ENCODE results near the gene LELP1.

The LELP1 gene

DNA sequence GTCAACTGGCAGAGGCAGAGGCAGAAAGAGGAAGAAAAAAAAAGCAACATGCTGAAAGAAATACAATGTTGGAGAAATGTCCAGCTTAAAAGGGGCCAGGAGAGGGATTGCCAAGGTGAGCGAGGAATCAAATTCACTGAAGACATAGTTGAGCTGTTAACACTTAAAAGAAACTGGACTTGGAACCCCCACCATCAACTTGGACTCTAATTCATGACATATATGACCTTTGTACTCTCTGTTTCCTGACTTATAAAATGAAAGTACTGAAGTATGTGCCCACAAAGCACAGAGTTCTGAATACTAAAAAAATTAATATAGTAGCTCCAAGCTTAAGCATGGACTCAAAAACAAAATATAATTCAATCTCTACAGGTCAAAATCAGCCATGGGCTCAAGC lies 30.2 kb downstream of the LELP1 start:
- TF ChIP-seq NFIC (IDR thresholded peaks at IDR 0.05) = no peak
- TF ChIP-seq, protein P1, sequence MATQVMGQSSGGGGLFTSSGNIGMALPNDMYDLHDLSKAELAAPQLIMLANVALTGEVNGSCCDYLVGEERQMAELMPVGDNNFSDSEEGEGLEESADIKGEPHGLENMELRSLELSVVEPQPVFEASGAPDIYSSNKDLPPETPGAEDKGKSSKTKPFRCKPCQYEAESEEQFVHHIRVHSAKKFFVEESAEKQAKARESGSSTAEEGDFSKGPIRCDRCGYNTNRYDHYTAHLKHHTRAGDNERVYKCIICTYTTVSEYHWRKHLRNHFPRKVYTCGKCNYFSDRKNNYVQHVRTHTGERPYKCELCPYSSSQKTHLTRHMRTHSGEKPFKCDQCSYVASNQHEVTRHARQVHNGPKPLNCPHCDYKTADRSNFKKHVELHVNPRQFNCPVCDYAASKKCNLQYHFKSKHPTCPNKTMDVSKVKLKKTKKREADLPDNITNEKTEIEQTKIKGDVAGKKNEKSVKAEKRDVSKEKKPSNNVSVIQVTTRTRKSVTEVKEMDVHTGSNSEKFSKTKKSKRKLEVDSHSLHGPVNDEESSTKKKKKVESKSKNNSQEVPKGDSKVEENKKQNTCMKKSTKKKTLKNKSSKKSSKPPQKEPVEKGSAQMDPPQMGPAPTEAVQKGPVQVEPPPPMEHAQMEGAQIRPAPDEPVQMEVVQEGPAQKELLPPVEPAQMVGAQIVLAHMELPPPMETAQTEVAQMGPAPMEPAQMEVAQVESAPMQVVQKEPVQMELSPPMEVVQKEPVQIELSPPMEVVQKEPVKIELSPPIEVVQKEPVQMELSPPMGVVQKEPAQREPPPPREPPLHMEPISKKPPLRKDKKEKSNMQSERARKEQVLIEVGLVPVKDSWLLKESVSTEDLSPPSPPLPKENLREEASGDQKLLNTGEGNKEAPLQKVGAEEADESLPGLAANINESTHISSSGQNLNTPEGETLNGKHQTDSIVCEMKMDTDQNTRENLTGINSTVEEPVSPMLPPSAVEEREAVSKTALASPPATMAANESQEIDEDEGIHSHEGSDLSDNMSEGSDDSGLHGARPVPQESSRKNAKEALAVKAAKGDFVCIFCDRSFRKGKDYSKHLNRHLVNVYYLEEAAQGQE (IDR thresholded peaks at IDR 0.05; ENCODE audit: low read depth) = no peak
- no peak for TF ChIP-seq CEBPB (IDR thresholded peaks at IDR 0.05)
- TF ChIP-seq, protein P2, sequence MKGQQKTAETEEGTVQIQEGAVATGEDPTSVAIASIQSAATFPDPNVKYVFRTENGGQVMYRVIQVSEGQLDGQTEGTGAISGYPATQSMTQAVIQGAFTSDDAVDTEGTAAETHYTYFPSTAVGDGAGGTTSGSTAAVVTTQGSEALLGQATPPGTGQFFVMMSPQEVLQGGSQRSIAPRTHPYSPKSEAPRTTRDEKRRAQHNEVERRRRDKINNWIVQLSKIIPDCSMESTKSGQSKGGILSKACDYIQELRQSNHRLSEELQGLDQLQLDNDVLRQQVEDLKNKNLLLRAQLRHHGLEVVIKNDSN (IDR thresholded peaks at IDR 0.05) = no peak

DNA sequence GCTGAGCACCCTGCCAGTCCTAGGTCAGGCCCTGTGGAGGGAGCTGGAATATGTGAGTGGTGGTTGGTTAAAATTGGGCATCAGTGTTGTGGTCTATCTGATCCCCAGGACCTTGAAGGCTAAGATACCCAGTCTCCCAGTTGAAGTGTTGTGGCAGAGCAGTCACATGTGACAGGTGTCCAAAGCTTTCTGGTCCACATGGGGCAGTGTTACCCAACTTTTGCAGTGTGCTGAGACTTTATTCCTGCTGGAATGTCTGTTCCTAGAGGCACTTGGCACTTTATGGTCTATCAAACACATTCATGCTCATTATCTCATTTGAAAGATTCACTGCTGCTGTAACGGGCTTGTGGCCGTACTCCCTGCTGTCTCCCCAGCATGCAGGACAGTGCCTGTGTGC lies 35.3 kb downstream of the LELP1 start:
- TF ChIP-seq EP300 (IDR thresholded peaks at IDR 0.05; ENCODE audit: borderline replicate concordance) (no peak), RAD21 (IDR thresholded peaks at IDR 0.05; ENCODE audit: low read depth) (peak; percentile 24; the same call in 1 of the 2 replicates)

DNA sequence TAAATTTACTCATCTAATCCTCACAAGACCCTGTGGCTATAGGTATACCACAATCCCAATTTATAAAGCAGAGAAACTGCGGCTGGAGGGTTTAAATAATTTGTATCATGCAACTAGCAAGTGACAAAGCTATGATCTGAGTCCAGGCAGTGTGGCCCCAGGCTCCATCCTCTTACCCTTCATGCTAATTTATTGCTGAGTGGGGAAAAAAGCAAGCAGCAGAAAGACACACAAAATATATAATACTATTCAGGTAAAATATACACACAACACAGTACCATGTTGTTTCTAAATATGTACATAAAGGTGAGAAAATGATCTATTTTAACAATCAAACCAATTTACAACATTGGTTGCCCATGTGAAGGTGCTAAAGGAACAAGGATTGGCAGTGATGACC lies 38.9 kb downstream of the LELP1 start:
- TF ChIP-seq CREB1 (IDR thresholded peaks at IDR 0.05; ENCODE audit: low read depth) = no peak

DNA sequence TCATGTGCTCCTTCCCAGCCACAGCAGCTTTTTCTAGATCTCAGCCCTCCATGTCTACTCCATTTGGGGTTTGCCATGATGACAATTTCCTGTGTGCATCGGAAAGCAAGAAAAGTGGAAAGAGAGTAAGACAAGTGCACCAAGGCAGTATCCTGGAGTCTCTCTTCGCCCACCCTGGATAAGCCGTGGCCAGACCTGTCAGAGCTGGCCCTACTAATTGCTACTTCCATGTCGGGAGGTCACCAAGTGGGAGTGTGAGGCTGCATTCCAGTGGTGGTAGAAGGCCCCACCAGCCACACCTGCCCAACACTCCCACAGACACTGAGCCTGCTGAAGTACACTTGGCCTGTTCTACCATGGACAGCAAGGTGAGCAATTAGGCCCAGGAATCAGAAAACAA lies 42.2 kb downstream of the LELP1 start:
- no peak for TF ChIP-seq YY1 (IDR thresholded peaks at IDR 0.05; ENCODE audit: low read depth)
- TF ChIP-seq, protein P3, sequence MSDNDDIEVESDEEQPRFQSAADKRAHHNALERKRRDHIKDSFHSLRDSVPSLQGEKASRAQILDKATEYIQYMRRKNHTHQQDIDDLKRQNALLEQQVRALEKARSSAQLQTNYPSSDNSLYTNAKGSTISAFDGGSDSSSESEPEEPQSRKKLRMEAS (IDR thresholded peaks at IDR 0.05) = no peak
- no peak for TF ChIP-seq NFIC (IDR thresholded peaks at IDR 0.05)
- no peak for TF ChIP-seq CREB1 (IDR thresholded peaks at IDR 0.05; ENCODE audit: low read depth)
- no peak for TF ChIP-seq CEBPB (IDR thresholded peaks at IDR 0.05)
- no peak for TF ChIP-seq EGR1 (IDR thresholded peaks at IDR 0.05)
- TF ChIP-seq, protein P1 (IDR thresholded peaks at IDR 0.05; ENCODE audit: low read depth) = no peak
- TF ChIP-seq EP300 (IDR thresholded peaks at IDR 0.05; ENCODE audit: borderline replicate concordance) = no peak
- no peak for TF ChIP-seq ZBTB7A (IDR thresholded peaks at IDR 0.05; ENCODE audit: low read depth)
- no peak for TF ChIP-seq TEAD4 (IDR thresholded peaks at IDR 0.05)
- TF ChIP-seq, protein P2 (IDR thresholded peaks at IDR 0.05) = no peak
- TF ChIP-seq TCF12 (IDR thresholded peaks at IDR 0.05; ENCODE audit: low read depth) = no peak
- TF ChIP-seq RAD21 (IDR thresholded peaks at IDR 0.05; ENCODE audit: low read depth) = no peak
- no peak for TF ChIP-seq TAF1 (IDR thresholded peaks at IDR 0.05; ENCODE audit: low read depth)

DNA sequence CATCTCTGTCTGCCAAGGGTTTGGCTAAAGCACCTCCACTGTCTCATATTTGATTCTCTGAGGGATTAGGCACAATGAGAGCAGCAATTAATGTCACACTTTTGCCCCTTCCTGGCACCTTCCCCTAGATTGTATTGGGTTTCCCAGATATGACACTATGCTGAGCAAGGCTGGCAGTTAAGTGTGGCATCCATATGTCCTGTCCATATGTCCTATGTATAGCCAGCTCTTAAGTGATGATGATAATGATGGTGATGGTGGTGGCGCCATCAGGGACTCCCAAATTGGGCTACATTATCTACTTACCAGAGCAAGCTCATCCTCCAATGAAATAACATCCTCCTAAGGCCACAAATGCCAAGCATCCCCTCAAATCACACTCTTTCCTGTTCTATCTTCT lies 42.8 kb downstream of the LELP1 start:
- TF ChIP-seq EP300 (IDR thresholded peaks at IDR 0.05; ENCODE audit: borderline replicate concordance) (no peak), RAD21 (IDR thresholded peaks at IDR 0.05; ENCODE audit: low read depth) (no peak), TEAD4 (IDR thresholded peaks at IDR 0.05) (no peak), FOXM1 (IDR thresholded peaks at IDR 0.05; ENCODE audit: borderline replicate concordance, low read depth) (no peak), CEBPB (IDR thresholded peaks at IDR 0.05) (no peak), CREB1 (IDR thresholded peaks at IDR 0.05; ENCODE audit: low read depth) (no peak), ZBTB7A (IDR thresholded peaks at IDR 0.05; ENCODE audit: low read depth) (no peak), TCF12 (IDR thresholded peaks at IDR 0.05; ENCODE audit: low read depth) (no peak), NFIC (IDR thresholded peaks at IDR 0.05) (no peak), EGR1 (IDR thresholded peaks at IDR 0.05) (no peak), TAF1 (IDR thresholded peaks at IDR 0.05; ENCODE audit: low read depth) (no peak), YY1 (IDR thresholded peaks at IDR 0.05; ENCODE audit: low read depth) (no peak)
- TF ChIP-seq, protein P3 (IDR thresholded peaks at IDR 0.05) = no peak
- TF ChIP-seq, protein P2 (IDR thresholded peaks at IDR 0.05) = no peak
- TF ChIP-seq, protein P1 (IDR thresholded peaks at IDR 0.05; ENCODE audit: low read depth) = no peak
